Airway epithelial cell (primary cell): ENCODE data around the gene CAMSAP2. TPM values are rescaled to one million over a fixed set of nuclear protein-coding genes. Genes with fewer than 3 reads are reported as not detected.

ENCODE experiments used
- total RNA-seq: library from RNA; depleted of rRNA; stranded (reverse); fragments of >200 nt; gene quantifications from 2 replicates; pipeline ENCODE4 v1.2.3, GENCODE V29; 2015

Gene CAMSAP2, protein sequence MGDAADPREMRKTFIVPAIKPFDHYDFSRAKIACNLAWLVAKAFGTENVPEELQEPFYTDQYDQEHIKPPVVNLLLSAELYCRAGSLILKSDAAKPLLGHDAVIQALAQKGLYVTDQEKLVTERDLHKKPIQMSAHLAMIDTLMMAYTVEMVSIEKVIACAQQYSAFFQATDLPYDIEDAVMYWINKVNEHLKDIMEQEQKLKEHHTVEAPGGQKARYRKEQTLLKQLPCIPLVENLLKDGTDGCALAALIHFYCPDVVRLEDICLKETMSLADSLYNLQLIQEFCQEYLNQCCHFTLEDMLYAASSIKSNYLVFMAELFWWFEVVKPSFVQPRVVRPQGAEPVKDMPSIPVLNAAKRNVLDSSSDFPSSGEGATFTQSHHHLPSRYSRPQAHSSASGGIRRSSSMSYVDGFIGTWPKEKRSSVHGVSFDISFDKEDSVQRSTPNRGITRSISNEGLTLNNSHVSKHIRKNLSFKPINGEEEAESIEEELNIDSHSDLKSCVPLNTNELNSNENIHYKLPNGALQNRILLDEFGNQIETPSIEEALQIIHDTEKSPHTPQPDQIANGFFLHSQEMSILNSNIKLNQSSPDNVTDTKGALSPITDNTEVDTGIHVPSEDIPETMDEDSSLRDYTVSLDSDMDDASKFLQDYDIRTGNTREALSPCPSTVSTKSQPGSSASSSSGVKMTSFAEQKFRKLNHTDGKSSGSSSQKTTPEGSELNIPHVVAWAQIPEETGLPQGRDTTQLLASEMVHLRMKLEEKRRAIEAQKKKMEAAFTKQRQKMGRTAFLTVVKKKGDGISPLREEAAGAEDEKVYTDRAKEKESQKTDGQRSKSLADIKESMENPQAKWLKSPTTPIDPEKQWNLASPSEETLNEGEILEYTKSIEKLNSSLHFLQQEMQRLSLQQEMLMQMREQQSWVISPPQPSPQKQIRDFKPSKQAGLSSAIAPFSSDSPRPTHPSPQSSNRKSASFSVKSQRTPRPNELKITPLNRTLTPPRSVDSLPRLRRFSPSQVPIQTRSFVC (N-terminal part only)
- 18.6 and 29.7 TPM in 2 replicates for total RNA-seq

DNA sequence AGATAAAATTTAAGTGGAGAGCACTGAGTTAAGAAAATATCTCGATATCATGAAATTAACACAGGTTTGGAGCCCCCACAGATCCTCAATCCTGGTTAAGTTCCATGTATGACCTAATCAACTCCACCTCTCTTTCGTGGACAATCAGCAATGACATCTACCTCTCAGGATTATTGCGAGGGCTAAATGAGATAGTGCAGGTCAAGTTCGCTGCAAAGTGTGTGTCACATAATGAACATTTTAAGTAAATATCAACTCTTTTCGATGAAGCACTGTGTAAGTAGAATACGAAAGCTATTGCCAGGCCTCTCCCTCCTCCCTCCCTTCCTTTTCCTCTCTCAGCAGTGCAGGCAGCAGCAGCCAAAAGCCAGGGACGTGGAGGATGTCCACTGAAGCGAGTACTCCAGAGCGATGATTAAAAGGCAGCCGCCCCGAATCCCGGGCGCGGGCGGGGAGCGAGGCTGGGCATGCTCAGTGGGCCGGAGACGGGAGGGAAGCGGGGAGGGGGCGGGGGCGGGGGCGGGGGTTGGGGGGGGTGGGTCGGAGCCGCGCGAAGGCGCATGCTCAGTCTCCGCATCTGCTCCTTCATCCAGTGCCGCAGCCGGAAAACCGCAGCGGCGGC lies at the start of gene CAMSAP2:
CAMSAP2 (plus strand) TSS at position 567 of the 622 bp plus-strand sequence. CDS start 935 bp downstream, outside the sequence.

DNA sequence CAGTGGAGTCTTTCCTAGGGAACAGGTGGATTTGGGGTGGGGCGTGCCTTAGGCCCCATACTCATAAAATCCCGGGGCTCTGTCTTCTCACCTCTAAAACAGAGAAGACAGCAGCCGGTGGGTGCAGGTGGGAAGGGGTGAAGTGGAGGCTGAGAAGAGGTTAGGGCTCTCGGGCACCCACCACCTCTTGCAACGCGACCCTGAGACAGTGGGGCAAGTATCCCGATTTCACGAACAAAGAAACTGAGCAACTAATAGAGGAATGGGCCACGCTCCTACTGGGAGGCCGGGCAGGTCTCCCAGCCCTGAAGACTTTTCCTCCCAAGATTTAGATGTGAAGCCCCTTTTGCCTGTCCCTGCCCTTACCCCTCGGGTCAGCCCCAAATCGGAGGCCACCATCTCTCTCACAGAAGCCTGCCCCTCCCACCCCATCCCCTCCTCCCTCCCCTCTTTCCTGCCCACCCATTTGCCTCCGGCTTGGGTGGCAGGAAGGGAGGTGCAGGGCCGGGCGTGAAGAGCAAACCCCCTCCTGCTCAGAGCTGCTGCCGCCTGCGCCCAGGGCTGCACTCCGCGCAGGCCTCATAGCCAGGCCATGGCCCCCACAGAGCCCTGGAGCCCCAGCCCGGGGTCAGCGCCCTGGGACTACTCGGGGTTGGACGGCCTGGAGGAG lies 133.9 kb downstream of the CAMSAP2 start, which contains the start of gene GPR25:
GPR25 (plus strand) TSS at position 536 of the 670 bp plus-strand sequence; CDS start at position 593, 57 bp downstream.

DNA sequence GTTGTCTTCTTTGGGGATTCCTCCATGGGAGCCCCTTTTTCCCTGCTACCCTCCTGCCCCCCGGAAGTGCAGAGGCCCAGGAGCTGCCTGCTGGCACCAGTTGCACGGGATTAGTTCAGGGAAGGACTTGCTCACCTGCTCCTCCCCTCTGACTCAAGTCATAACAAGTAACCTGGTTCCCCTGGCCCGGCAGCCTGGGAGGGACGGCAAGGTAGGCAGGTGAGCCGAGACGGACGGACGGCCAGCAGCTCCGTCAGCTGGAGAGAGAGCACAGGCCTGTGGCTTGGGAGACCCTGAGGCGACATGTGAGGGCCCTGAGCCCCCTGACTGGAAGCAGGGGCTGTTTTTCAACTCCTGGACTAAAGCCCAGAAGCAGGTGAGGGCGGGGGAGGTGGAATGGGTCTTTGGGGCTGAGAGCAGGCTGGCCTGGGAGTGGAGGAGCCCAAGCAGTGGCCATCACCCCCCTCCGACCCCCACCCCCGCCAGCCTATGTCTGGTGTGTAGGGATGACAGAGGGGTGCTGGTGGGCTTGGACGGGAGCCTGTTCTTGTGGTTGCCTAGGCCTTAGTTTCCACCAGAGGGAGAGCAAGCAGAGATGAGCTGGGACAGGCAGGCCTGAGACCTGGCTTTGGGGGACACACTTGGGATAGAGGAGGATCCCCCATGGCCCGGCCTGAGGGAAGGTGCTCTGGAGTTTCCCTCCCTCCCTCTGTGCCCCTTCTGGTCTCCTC lies 156.2 kb downstream of the CAMSAP2 start, which contains the start of gene INAVA:
INAVA (plus strand) TSS at position 189 of the 731 bp plus-strand sequence. CDS start 3,501 bp downstream, outside the sequence.

Other genes starting within 250 kb of the CAMSAP2 start
- 9.9 and 10.2 TPM in 2 replicates for gene KIF14, start 118.1 kb upstream of the CAMSAP2 start, total RNA-seq
- 6.7 and 10.6 TPM in 2 replicates for gene DDX59, start 69.0 kb upstream of the CAMSAP2 start, total RNA-seq
- gene GPR25, start 134.1 kb downstream of the CAMSAP2 start, total RNA-seq: not detected in 2 replicates
- 72.1 and 84.0 TPM in 2 replicates for gene INAVA, start 156.0 kb downstream of the CAMSAP2 start, total RNA-seq